ENCODE measurements around the gene FCER1G.

The FCER1G gene

GRCh38 chr1:161214369-161214768, 726 bp upstream of the FCER1G start:
- no peak overlapping the region for H3K4me3 ChIP-seq (ENCODE audit: low read depth, low read length)
- in situ Hi-C loops (cut with HindIII; ENCODE audit: low sequenced_read_pairs), result loop anchor here (25.0 kb wide), 1 partner anchor 523 kb away; the partner anchor contains the start of gene DUSP12
- no peak for TF ChIP-seq CTCF (IDR thresholded peaks at IDR 0.05; ENCODE audit: low read depth, low read length, missing control alignments)
- no peak for DNase-seq (ENCODE audit: low read depth)

GRCh38 chr1:161216945-161217712, 2.0 kb downstream of the FCER1G start:
- in situ Hi-C loops (cut with HindIII; ENCODE audit: low sequenced_read_pairs), result loop anchor here (25.0 kb wide), 1 partner anchor 520 kb away; the partner anchor contains the start of gene DUSP12
- H3K4me3 ChIP-seq (ENCODE audit: low read depth, low read length), result no peak overlapping the region
- no peak for TF ChIP-seq CTCF (IDR thresholded peaks at IDR 0.05; ENCODE audit: low read depth, low read length, missing control alignments)
- no peak for DNase-seq (ENCODE audit: low read depth)

- no peak for TF ChIP-seq CTCF (IDR thresholded peaks at IDR 0.05; ENCODE audit: low read depth, low read length, missing control alignments)
- no peak for DNase-seq (ENCODE audit: low read depth)
- in situ Hi-C loops (cut with HindIII; ENCODE audit: low sequenced_read_pairs), result loop anchor here (25.0 kb wide), 1 partner anchor 519 kb away; the partner anchor contains the start of gene DUSP12
- H3K4me3 ChIP-seq (ENCODE audit: low read depth, low read length), result no peak overlapping the region
Measured at GRCh38 chr1:161217831-161218230, 2.7 kb downstream of the FCER1G start.

GRCh38 chr1:161218301-161219077, 3.4 kb downstream of the FCER1G start:
- no peak for TF ChIP-seq CTCF (IDR thresholded peaks at IDR 0.05; ENCODE audit: low read depth, low read length, missing control alignments)
- no peak overlapping the region for H3K4me3 ChIP-seq (ENCODE audit: low read depth, low read length)
- in situ Hi-C loops (cut with HindIII; ENCODE audit: low sequenced_read_pairs), result loop anchor here (25.0 kb wide), 1 partner anchor 519 kb away; the partner anchor contains the start of gene DUSP12
- no peak for DNase-seq (ENCODE audit: low read depth)

GRCh38 chr1:161219078-161219892, 4.2 kb downstream of the FCER1G start:
- TF ChIP-seq CTCF (IDR thresholded peaks at IDR 0.05; ENCODE audit: low read depth, low read length, missing control alignments), result no peak
- H3K4me3 ChIP-seq (ENCODE audit: low read depth, low read length), result no peak overlapping the region
- in situ Hi-C loops (cut with HindIII; ENCODE audit: low sequenced_read_pairs), result loop anchor here (25.0 kb wide), 1 partner anchor 518 kb away; the partner anchor contains the start of gene DUSP12
- no peak for DNase-seq (ENCODE audit: low read depth)

GRCh38 chr1:161220002-161220401, 4.9 kb downstream of the FCER1G start:
- in situ Hi-C loops (cut with HindIII; ENCODE audit: low sequenced_read_pairs), result loop anchor here (25.0 kb wide), 1 partner anchor 517 kb away; the partner anchor contains the start of gene DUSP12
- TF ChIP-seq CTCF (IDR thresholded peaks at IDR 0.05; ENCODE audit: low read depth, low read length, missing control alignments), result no peak
- no peak for DNase-seq (ENCODE audit: low read depth)
- no peak overlapping the region for H3K4me3 ChIP-seq (ENCODE audit: low read depth, low read length)

Data from astrocyte of the cerebellum (primary cell).